DOHH2 (cell line): Measurements from ENCODE around the gene VN1R4.
"Not testable (repeated sequence)": the region's sequence is repeated elsewhere in the genome, so short reads cannot be mapped to it uniquely, and the experiment has no call there.

Source experiments
- H3F3A ChIP-seq: fragments of 200-600 bp; sonication (generic), shearing (Covaris generic); 2 replicates; pipeline ENCODE4 v1.6.0; 2016; ENCODE audit warnings: antibody characterized with exemption, mild to moderate bottlenecking; ENCODE audit not compliant: control insufficient read depth, insufficient read depth
- H3K27ac ChIP-seq: fragments of 200-600 bp; sonication (generic); 2 replicates; pipeline ENCODE4 v1.5.1; 2014; ENCODE audit warnings: low read depth, mild to moderate bottlenecking, low read length, moderate library complexity
- H3K27me3 ChIP-seq: fragments of 200-600 bp; sonication (generic); 2 replicates; pipeline ENCODE4 v1.6.1; 2014; ENCODE audit warnings: mild to moderate bottlenecking, low read length, mixed read lengths; ENCODE audit not compliant: control insufficient read depth
- H3K36me3 ChIP-seq: fragments of 200-600 bp; sonication (generic); 2 replicates; pipeline ENCODE4 v1.6.1; 2014; ENCODE audit warnings: mild to moderate bottlenecking, low read length, moderate library complexity, mixed read lengths; ENCODE audit not compliant: control insufficient read depth
- H3K4me1 ChIP-seq: fragments of 200-600 bp; sonication (generic); 2 replicates; pipeline ENCODE4 v1.6.1; 2014; ENCODE audit warnings: mild to moderate bottlenecking, low read length, mixed read lengths; ENCODE audit not compliant: control insufficient read depth
- H3K4me2 ChIP-seq: fragments of 200-600 bp; sonication (generic); 2 replicates; pipeline ENCODE4 v1.6.0; 2014; ENCODE audit warnings: mild to moderate bottlenecking, low read length, moderate library complexity
- H3K4me3 ChIP-seq: fragments of 200-600 bp; sonication (generic); 2 replicates; pipeline ENCODE4 v1.5.1; 2014; ENCODE audit warnings: mild to moderate bottlenecking, low read length, mixed read lengths
- H3K79me2 ChIP-seq: fragments of 200-600 bp; sonication (generic); 2 replicates; pipeline ENCODE4 v1.6.1; 2014; ENCODE audit warnings: mild to moderate bottlenecking, low read length, mixed read lengths; ENCODE audit not compliant: control insufficient read depth
- H3K9me2 ChIP-seq: fragments of 200-600 bp; sonication (generic); replicated peaks from 2 replicates; pipeline ENCODE4 v1.6.1; 2014; ENCODE audit warnings: mild to moderate bottlenecking, low read length, mixed read lengths; ENCODE audit not compliant: control insufficient read depth
- H3K9me3 ChIP-seq: fragments of 200-600 bp; sonication (generic); 2 replicates; pipeline ENCODE4 v1.6.1; 2014; ENCODE audit warnings: antibody characterized with exemption, low read length, mixed read lengths; ENCODE audit not compliant: control insufficient read depth, insufficient read depth
- H4K20me1 ChIP-seq: fragments of 200-600 bp; sonication (generic); 2 replicates; pipeline ENCODE4 v1.6.0; 2014; ENCODE audit warnings: low read depth, mild to moderate bottlenecking, antibody characterized with exemption, low read length, moderate library complexity; ENCODE audit not compliant: control insufficient read depth, insufficient read depth
- CTCF ChIP-seq: fragments of 200-600 bp; sonication (generic); IDR thresholded peaks from one replicate; pipeline ENCODE4 v1.5.1; 2014; ENCODE audit warnings: antibody characterized with exemption, mild to moderate bottlenecking, low read depth, low read length; ENCODE audit not compliant: poor library complexity, severe bottlenecking
- EZH2phosphoT487 ChIP-seq: fragments of 200-600 bp; sonication (generic); IDR thresholded peaks from 2 replicates; pipeline ENCODE4 v1.6.1; 2017; ENCODE audit warnings: borderline replicate concordance, mild to moderate bottlenecking, antibody characterized with exemption, low read length, moderate library complexity, mixed read lengths

The VN1R4 gene

GRCh38 chr19:53224606-53225005, 42.9 kb downstream of the VN1R4 start:
- Histone ChIP-seq H3K36me3 (no peaks in the 10 kb centered on the region), H3K27me3 (no peaks in the 10 kb centered on the region), H3F3A (no peaks in the 10 kb centered on the region), H3K4me1 (no peaks in the 10 kb centered on the region), H3K79me2 (no peaks in the 10 kb centered on the region), H3K9me2 (no peaks in the 10 kb centered on the region), H3K4me3 (no peak overlapping the region), H3K9me3 (peaks cover 12% of the 10 kb centered on the region; the same call in 1 of the 2 replicates), H3K27ac (no peak overlapping the region), H4K20me1 (no peaks in the 10 kb centered on the region), H3K4me2 (no peak overlapping the region)
- TF ChIP-seq EZH2phosphoT487 (no peak), CTCF (no peak)

- H3F3A ChIP-seq, H3K27me3 ChIP-seq, H3K36me3 ChIP-seq, H3K79me2 ChIP-seq, H3K4me3 ChIP-seq, H3K27ac ChIP-seq, H3K4me1 ChIP-seq, H3K4me2 ChIP-seq, H4K20me1 ChIP-seq, H3K9me2 ChIP-seq, H3K9me3 ChIP-seq: not testable (repeated sequence)
These were observed 44.8 kb downstream of the VN1R4 start for GRCh38 chr19:53222716-53223115.
